Keratinocyte (primary cell): ENCODE data around the gene PRG2. TPM values are rescaled to one million over a fixed set of nuclear protein-coding genes. Genes with fewer than 3 reads are reported as not detected.

Source experiments
- DNase-seq: peaks from one replicate; pipeline ENCODE4 v3.0.0-alpha.2; 2011; ENCODE audit warnings: low read depth, missing footprints, low spot score
- FAIRE-seq: peaks from 2 replicates; lab custom pipeline; 2011; peaks lifted over from hg19 to GRCh38; lab: Jason Lieb, UNC
- H2AFZ ChIP-seq: 2 replicates; pipeline ENCODE4 v1.6.0; 2012; ENCODE audit warnings: low read length, control low read depth, inconsistent platforms; ENCODE audit not compliant: control insufficient read depth
- H3K27ac ChIP-seq: 2 replicates; pipeline ENCODE4 v1.5.1; 2011; ENCODE audit warnings: low read length; ENCODE audit not compliant: control insufficient read depth, insufficient read depth
- H3K27me3 ChIP-seq: 3 replicates; pipeline ENCODE4 v1.6.0; 2011; ENCODE audit warnings: low read length; ENCODE audit not compliant: control insufficient read depth, insufficient read depth; ENCODE audit errors: extremely low read depth
- H3K36me3 ChIP-seq, 2 experiments: 2 replicates in 1 of 2; 3 replicates in 1 of 2; pipeline ENCODE4 v1.5.1; 2011; ENCODE audit warnings: low read length in 2 of 2, mild to moderate bottlenecking in 1 of 2; ENCODE audit not compliant: control insufficient read depth in 2 of 2, insufficient read depth in 2 of 2; ENCODE audit errors: extremely low read depth in 1 of 2
- H3K4me1 ChIP-seq: 3 replicates; pipeline ENCODE4 v1.5.1; 2011; ENCODE audit warnings: low read length; ENCODE audit not compliant: control insufficient read depth, insufficient read depth; ENCODE audit errors: extremely low read depth
- H3K4me2 ChIP-seq: 3 replicates; pipeline ENCODE4 v1.6.0; 2011; ENCODE audit warnings: low read depth, low read length; ENCODE audit not compliant: control insufficient read depth, insufficient read depth; ENCODE audit errors: extremely low read depth
- H3K4me3 ChIP-seq, 3 experiments: fragments of 200-600 bp in 1 of 3; sonication (generic) in 1 of 3; 2 replicates in 2 of 3; 3 replicates in 1 of 3; pipeline ENCODE4 v1.5.1; 2011 to 2016; ENCODE audit warnings: low read length in 3 of 3, mild to moderate bottlenecking in 3 of 3, control low read depth in 2 of 3, inconsistent platforms in 1 of 3, low read depth in 1 of 3, mixed read lengths in 1 of 3, mixed run types in 1 of 3, moderate library complexity in 1 of 3; ENCODE audit not compliant: control insufficient read depth in 2 of 3, insufficient read depth in 2 of 3; ENCODE audit errors: extremely low read depth in 1 of 3
- H3K79me2 ChIP-seq: 2 replicates; pipeline ENCODE4 v1.6.0; 2012; ENCODE audit warnings: low read length; ENCODE audit not compliant: control insufficient read depth, insufficient read depth
- H3K9ac ChIP-seq: 3 replicates; pipeline ENCODE4 v1.6.0; 2011; ENCODE audit warnings: low read length; ENCODE audit not compliant: control insufficient read depth, insufficient read depth; ENCODE audit errors: extremely low read depth
- H3K9me1 ChIP-seq: 3 replicates; pipeline ENCODE4 v1.6.0; 2011; ENCODE audit warnings: low read length; ENCODE audit not compliant: control insufficient read depth, insufficient read depth; ENCODE audit errors: extremely low read depth
- H3K9me3 ChIP-seq: 2 replicates; pipeline ENCODE4 v1.5.1; 2012; ENCODE audit warnings: low read depth, low read length; ENCODE audit not compliant: control insufficient read depth
- H4K20me1 ChIP-seq: 3 replicates; pipeline ENCODE4 v1.6.0; 2011; ENCODE audit warnings: low read length; ENCODE audit not compliant: control insufficient read depth, insufficient read depth; ENCODE audit errors: extremely low read depth
- EZH2 ChIP-seq: IDR thresholded peaks from one replicate; pipeline ENCODE4 v1.6.1; 2012; ENCODE audit warnings: inconsistent platforms, mild to moderate bottlenecking, low read length, moderate library complexity
- dilution Hi-C: fragments of 300-500 bp; cut with MboI; formaldehyde crosslinking; loops from one replicate; pipeline ENCODE4 v1.7.0; 2020; ENCODE audit warnings: low sequenced_read_pairs; ENCODE audit not compliant: extremely low pct_ligation_motif_present
- polyA plus RNA-seq, 5 experiments: library from polyadenylated mRNA; depleted of rRNA in 3 of 5; stranded (reverse) in 3 of 5; stranded (forward) in 1 of 5; unstranded in 1 of 5; fragments of >200 nt; gene quantifications; 1 replicate in 1 of 5; 2 replicates in 3 of 5; 3 replicates in 1 of 5; pipeline versions ENCODE4 v1.2.1 to v1.2.3, GENCODE V29; 2011 to 2012; ENCODE audit warnings: missing spikeins in 2 of 5, low read depth in 1 of 5, low replicate concordance in 1 of 5
- TF ChIP-seq, protein P1 (sequence below), 3 experiments: IDR thresholded peaks in 1 of 3; conservative IDR thresholded peaks in 1 of 3; optimal IDR thresholded peaks in 1 of 3; 2 replicates in 2 of 3; 3 replicates in 1 of 3; pipeline versions ENCODE3 to v1.5.1; 2011; ENCODE audit warnings: low read length in 3 of 3, mild to moderate bottlenecking in 3 of 3, moderate library complexity in 2 of 3, control low read depth in 1 of 3, inconsistent platforms in 1 of 3; ENCODE audit not compliant: insufficient read depth in 2 of 3; ENCODE audit errors: extremely low read depth in 1 of 3

PRG2 gene
- polyA plus RNA-seq, 1 donor (not counting 4 experiments of a cell fraction or from before 2014, with no cell fraction given): 0.09 TPM

DNA sequence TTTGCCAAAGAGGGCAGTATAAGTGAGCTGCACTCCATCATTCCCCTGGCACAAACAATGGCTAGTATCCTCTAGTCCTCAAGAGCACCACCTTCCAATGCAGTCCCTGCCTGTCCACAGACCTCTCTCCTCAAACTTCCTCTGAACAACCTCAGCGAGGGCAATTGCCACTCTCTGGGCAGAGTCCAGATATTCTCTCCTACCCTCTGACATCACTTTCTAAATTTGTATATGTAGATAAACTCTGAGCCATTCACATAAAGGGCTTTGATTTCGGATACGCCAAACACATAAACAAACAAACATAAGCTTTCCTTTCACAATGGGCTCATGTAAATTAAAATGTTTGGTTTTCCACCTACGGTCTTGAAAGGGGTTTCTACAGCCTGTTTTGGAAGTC, 39.5 kb upstream of the PRG2 start:
- Histone ChIP-seq H3K36me3 (no peaks in the 10 kb centered on the region), H3K9ac (no peak overlapping the region), H3K4me3 (no peak overlapping the region), H3K4me1 (peaks cover 39% of the 10 kb centered on the region), H2AFZ (no peak overlapping the region), H3K9me3 (no peaks in the 10 kb centered on the region), H3K79me2 (peaks cover 8% of the 10 kb centered on the region), H3K4me2 (no peak overlapping the region), H3K27ac (no peak overlapping the region), H4K20me1 (no peaks in the 10 kb centered on the region), H3K27me3 (no peaks in the 10 kb centered on the region), H3K9me1 (no peaks in the 10 kb centered on the region)
- no peak for DNase-seq
- FAIRE-seq: no peak
- TF ChIP-seq EZH2: no peak
- TF ChIP-seq, protein P1, sequence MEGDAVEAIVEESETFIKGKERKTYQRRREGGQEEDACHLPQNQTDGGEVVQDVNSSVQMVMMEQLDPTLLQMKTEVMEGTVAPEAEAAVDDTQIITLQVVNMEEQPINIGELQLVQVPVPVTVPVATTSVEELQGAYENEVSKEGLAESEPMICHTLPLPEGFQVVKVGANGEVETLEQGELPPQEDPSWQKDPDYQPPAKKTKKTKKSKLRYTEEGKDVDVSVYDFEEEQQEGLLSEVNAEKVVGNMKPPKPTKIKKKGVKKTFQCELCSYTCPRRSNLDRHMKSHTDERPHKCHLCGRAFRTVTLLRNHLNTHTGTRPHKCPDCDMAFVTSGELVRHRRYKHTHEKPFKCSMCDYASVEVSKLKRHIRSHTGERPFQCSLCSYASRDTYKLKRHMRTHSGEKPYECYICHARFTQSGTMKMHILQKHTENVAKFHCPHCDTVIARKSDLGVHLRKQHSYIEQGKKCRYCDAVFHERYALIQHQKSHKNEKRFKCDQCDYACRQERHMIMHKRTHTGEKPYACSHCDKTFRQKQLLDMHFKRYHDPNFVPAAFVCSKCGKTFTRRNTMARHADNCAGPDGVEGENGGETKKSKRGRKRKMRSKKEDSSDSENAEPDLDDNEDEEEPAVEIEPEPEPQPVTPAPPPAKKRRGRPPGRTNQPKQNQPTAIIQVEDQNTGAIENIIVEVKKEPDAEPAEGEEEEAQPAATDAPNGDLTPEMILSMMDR (optimal IDR thresholded peaks at IDR 0.05 in 1 of 3, IDR thresholded peaks at IDR 0.05 in 1 of 3, conservative IDR thresholded peaks at IDR 0.05 in 1 of 3; ENCODE audit: extremely low read depth in 1 of 3, insufficient read depth in 2 of 3, low read length in 3 of 3): no peak
- dilution Hi-C loops: no loop called here

DNA sequence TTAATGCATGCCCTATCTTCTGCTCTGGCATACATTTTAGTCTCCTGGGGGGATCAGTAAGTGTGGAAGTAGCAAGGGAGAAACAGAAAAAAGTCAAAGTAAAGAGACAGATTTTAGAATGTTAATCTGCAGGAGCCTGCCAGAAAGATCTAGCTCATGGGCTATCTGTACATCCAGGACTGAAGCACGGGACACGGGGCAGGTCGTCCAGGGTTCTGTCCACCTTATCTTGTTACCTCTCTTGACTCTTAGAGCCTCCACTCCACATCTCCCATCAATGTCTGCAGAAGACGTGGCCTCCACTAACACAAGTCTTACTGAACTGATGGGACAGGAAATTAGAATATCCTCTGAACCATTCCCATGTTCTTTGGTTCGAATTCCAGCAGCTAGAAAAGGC, 38.2 kb upstream of the PRG2 start:
- H3K27me3 ChIP-seq: no peaks in the 10 kb centered on the region
- H4K20me1 ChIP-seq: no peaks in the 10 kb centered on the region
- no peak overlapping the region for H3K4me2 ChIP-seq
- no peak overlapping the region for H3K27ac ChIP-seq
- no peak overlapping the region for H3K4me3 ChIP-seq
- peaks cover 15% of the 10 kb centered on the region for H3K79me2 ChIP-seq
- TF ChIP-seq EZH2: no peak
- TF ChIP-seq, protein P1 (optimal IDR thresholded peaks at IDR 0.05 in 1 of 3, IDR thresholded peaks at IDR 0.05 in 1 of 3, conservative IDR thresholded peaks at IDR 0.05 in 1 of 3; ENCODE audit: extremely low read depth in 1 of 3, insufficient read depth in 2 of 3, low read length in 3 of 3): no peak
- H3K4me1 ChIP-seq: peaks cover 44% of the 10 kb centered on the region
- DNase-seq (no peak), FAIRE-seq (no peak)
- no peaks in the 10 kb centered on the region for H3K9me3 ChIP-seq
- H3K36me3 ChIP-seq: peaks cover 0 to 8% of the 10 kb centered on the region in 2 experiments
- dilution Hi-C loops: no loop called here
- H2AFZ ChIP-seq: no peak overlapping the region
- H3K9ac ChIP-seq: no peak overlapping the region
- H3K9me1 ChIP-seq: no peaks in the 10 kb centered on the region
